HUES64 (cell line): ENCODE data around the gene WDR88.
"Not testable (repeated sequence)": the region's sequence is repeated elsewhere in the genome, so short reads cannot be mapped to it uniquely, and the experiment has no call there.

Experiments
- H3K27ac ChIP-seq: 2 replicates; pipeline ENCODE4 v1.7.0; 2013; ENCODE audit warnings: low read depth, low read length, inconsistent platforms
- H3K27me3 ChIP-seq: 2 replicates; pipeline ENCODE4 v1.6.1; 2013; ENCODE audit warnings: mild to moderate bottlenecking, low read length; ENCODE audit not compliant: insufficient read depth
- H3K36me3 ChIP-seq: 2 replicates; pipeline ENCODE4 v1.6.1; 2013; ENCODE audit warnings: mild to moderate bottlenecking, low read length; ENCODE audit not compliant: insufficient read depth
- H3K4me1 ChIP-seq: 2 replicates; pipeline ENCODE4 v1.6.1; 2013; ENCODE audit warnings: mild to moderate bottlenecking, low read length, moderate library complexity; ENCODE audit not compliant: insufficient read depth
- H3K4me3 ChIP-seq: 2 replicates; pipeline ENCODE4 v1.5.1; 2013; ENCODE audit warnings: mild to moderate bottlenecking, low read length, moderate library complexity
- H3K9ac ChIP-seq: 2 replicates; pipeline ENCODE4 v1.6.1; 2013; ENCODE audit warnings: mild to moderate bottlenecking, low read depth, low read length
- H3K9me3 ChIP-seq: 2 replicates; pipeline ENCODE4 v1.6.1; 2013; ENCODE audit warnings: low read depth, low read length; ENCODE audit not compliant: insufficient read depth
- WGBS: fragments of 150-250, 120-280 bp; methylation state at CpG from one replicate; pipeline ENCODE4 v1.1.7; 2013; ENCODE audit warnings: missing lambda C conversion rate; 5-methylcytosine and 5-hydroxymethylcytosine counted together

WDR88 gene

GRCh38 chr19:33102893-33103292 lies 29.0 kb upstream of the WDR88 start:
- Histone ChIP-seq H3K36me3 (peaks cover 56% of the 10 kb centered on the region), H3K4me1 (no peaks in the 10 kb centered on the region), H3K27ac (no peak overlapping the region), H3K27me3 (no peaks in the 10 kb centered on the region), H3K9ac (no peak overlapping the region), H3K4me3 (no peak overlapping the region), H3K9me3 (no peaks in the 10 kb centered on the region)
- WGBS, result 95% methylated on average over 6 of the region's 6 CpGs

GRCh38 chr19:33108161-33108560 lies 23.8 kb upstream of the WDR88 start:
- no peaks in the 10 kb centered on the region for H3K9me3 ChIP-seq
- H3K27me3 ChIP-seq, result no peaks in the 10 kb centered on the region
- no peak overlapping the region for H3K4me3 ChIP-seq
- no peak overlapping the region for H3K9ac ChIP-seq
- no peak overlapping the region for H3K27ac ChIP-seq
- 95% methylated on average over 10 of the region's 10 CpGs for WGBS
- H3K4me1 ChIP-seq, result no peaks in the 10 kb centered on the region
- H3K36me3 ChIP-seq, result peaks cover 60% of the 10 kb centered on the region

GRCh38 chr19:33110137-33110910 lies 21.6 kb upstream of the WDR88 start:
- H3K4me1 ChIP-seq, result no peaks in the 10 kb centered on the region
- peaks cover 73% of the 10 kb centered on the region for H3K36me3 ChIP-seq
- no peak overlapping the region for H3K27ac ChIP-seq
- 97% methylated on average over 8 of the region's 9 CpGs for WGBS
- no peaks in the 10 kb centered on the region for H3K9me3 ChIP-seq
- H3K4me3 ChIP-seq, result no peak overlapping the region
- H3K27me3 ChIP-seq, result no peaks in the 10 kb centered on the region
- no peak overlapping the region for H3K9ac ChIP-seq

GRCh38 chr19:33111587-33111986 lies 20.3 kb upstream of the WDR88 start:
- Histone ChIP-seq H3K4me3 (no peak overlapping the region), H3K4me1 (no peaks in the 10 kb centered on the region), H3K27ac (no peak overlapping the region), H3K9me3 (no peaks in the 10 kb centered on the region), H3K27me3 (no peaks in the 10 kb centered on the region), H3K36me3 (peaks cover 76% of the 10 kb centered on the region), H3K9ac (no peak overlapping the region)
- 95% methylated on average over 11 of the region's 11 CpGs for WGBS

- WGBS, result 93% methylated on average over 4 of the region's 4 CpGs
- Histone ChIP-seq H3K27me3 (no peaks in the 10 kb centered on the region), H3K4me1 (no peaks in the 10 kb centered on the region), H3K9ac (no peak overlapping the region), H3K9me3 (no peaks in the 10 kb centered on the region), H3K4me3 (no peak overlapping the region), H3K27ac (no peak overlapping the region), H3K36me3 (peaks cover 74% of the 10 kb centered on the region)
These were observed 17.6 kb upstream of the WDR88 start for GRCh38 chr19:33114312-33114711.

- H3K36me3 ChIP-seq, result peaks cover 52% of the 10 kb centered on the region
- 95% methylated on average over 8 of the region's 8 CpGs for WGBS
- H3K27me3 ChIP-seq, result no peaks in the 10 kb centered on the region
- no peaks in the 10 kb centered on the region for H3K4me1 ChIP-seq
- H3K9me3 ChIP-seq, result no peaks in the 10 kb centered on the region
- no peak overlapping the region for H3K27ac ChIP-seq
- H3K9ac ChIP-seq, result no peak overlapping the region
- H3K4me3 ChIP-seq, result no peak overlapping the region
These were observed 14.4 kb upstream of the WDR88 start for GRCh38 chr19:33117501-33117900.

GRCh38 chr19:33118643-33119042 lies 13.3 kb upstream of the WDR88 start:
- no peak overlapping the region for H3K4me3 ChIP-seq
- H3K9ac ChIP-seq, result no peak overlapping the region
- H3K36me3 ChIP-seq, result peaks cover 46% of the 10 kb centered on the region
- H3K9me3 ChIP-seq, result no peaks in the 10 kb centered on the region
- no peak overlapping the region for H3K27ac ChIP-seq
- H3K4me1 ChIP-seq, result no peaks in the 10 kb centered on the region
- no peaks in the 10 kb centered on the region for H3K27me3 ChIP-seq
- WGBS, result 91% methylated on average over 10 of the region's 10 CpGs

GRCh38 chr19:33124207-33125098 lies 7.5 kb upstream of the WDR88 start:
- H3K27ac ChIP-seq, result no peak overlapping the region
- H3K36me3 ChIP-seq, result peaks cover 26% of the 10 kb centered on the region

GRCh38 chr19:33125929-33126388 lies 6.0 kb upstream of the WDR88 start:
- no peak overlapping the region for H3K9ac ChIP-seq
- no peaks in the 10 kb centered on the region for H3K9me3 ChIP-seq
- H3K27me3 ChIP-seq, result no peaks in the 10 kb centered on the region
- H3K36me3 ChIP-seq, result peaks cover 31% of the 10 kb centered on the region
- no peaks in the 10 kb centered on the region for H3K4me1 ChIP-seq
- H3K27ac ChIP-seq, result no peak overlapping the region
- no peak overlapping the region for H3K4me3 ChIP-seq
- 60% methylated on average over 12 of the region's 12 CpGs for WGBS

More at GRCh38 chr19:33124207-33125098, 7.5 kb upstream of the WDR88 start:
- Histone ChIP-seq H3K9ac (no peak overlapping the region), H3K4me3 (no peak overlapping the region), H3K9me3 (no peaks in the 10 kb centered on the region), H3K27me3 (no peaks in the 10 kb centered on the region), H3K4me1 (no peaks in the 10 kb centered on the region)
- WGBS, result 85% methylated on average over 10 of the region's 10 CpGs

- H3K36me3 ChIP-seq, result peaks cover 28% of the 10 kb centered on the region
- not testable (repeated sequence) for H3K9me3 ChIP-seq, H3K4me1 ChIP-seq, H3K27me3 ChIP-seq, H3K4me3 ChIP-seq, H3K9ac ChIP-seq, H3K27ac ChIP-seq
- 95% methylated on average over 8 of the region's 8 CpGs for WGBS
These were observed 5.2 kb upstream of the WDR88 start for GRCh38 chr19:33126712-33127111.

GRCh38 chr19:33129901-33130300 lies 2.0 kb upstream of the WDR88 start:
- 92% methylated on average over 6 of the region's 6 CpGs for whole genome bisulfite sequencing
- Histone ChIP-seq H3K4me1 (no peaks in the 10 kb centered on the region), H3K27ac (no peak overlapping the region), H3K4me3 (no peak overlapping the region), H3K27me3 (no peaks in the 10 kb centered on the region), H3K9ac (no peak overlapping the region), H3K9me3 (no peaks in the 10 kb centered on the region), H3K36me3 (peaks cover 23% of the 10 kb centered on the region)
